GM12864 (cell line): ENCODE data around the gene SCNN1A.
A peak's percentile ranks its signal among the peaks of the same experiment; 100 is the strongest.

ENCODE experiments used
- DNase-seq: peaks from one replicate; pipeline ENCODE4 v3.0.0-alpha.2; 2011; ENCODE audit warnings: low read depth
- H3K4me3 ChIP-seq: 2 replicates; pipeline ENCODE4 v1.5.1; 2011; ENCODE audit warnings: mild to moderate bottlenecking, low read depth, low read length, control low read depth
- CTCF ChIP-seq: IDR thresholded peaks from 2 replicates; pipeline ENCODE4 v1.5.1; 2011; ENCODE audit warnings: low read depth, mild to moderate bottlenecking, moderate library complexity, low read length, control low read depth, inconsistent platforms; ENCODE audit errors: missing control alignments

SCNN1A gene

DNA sequence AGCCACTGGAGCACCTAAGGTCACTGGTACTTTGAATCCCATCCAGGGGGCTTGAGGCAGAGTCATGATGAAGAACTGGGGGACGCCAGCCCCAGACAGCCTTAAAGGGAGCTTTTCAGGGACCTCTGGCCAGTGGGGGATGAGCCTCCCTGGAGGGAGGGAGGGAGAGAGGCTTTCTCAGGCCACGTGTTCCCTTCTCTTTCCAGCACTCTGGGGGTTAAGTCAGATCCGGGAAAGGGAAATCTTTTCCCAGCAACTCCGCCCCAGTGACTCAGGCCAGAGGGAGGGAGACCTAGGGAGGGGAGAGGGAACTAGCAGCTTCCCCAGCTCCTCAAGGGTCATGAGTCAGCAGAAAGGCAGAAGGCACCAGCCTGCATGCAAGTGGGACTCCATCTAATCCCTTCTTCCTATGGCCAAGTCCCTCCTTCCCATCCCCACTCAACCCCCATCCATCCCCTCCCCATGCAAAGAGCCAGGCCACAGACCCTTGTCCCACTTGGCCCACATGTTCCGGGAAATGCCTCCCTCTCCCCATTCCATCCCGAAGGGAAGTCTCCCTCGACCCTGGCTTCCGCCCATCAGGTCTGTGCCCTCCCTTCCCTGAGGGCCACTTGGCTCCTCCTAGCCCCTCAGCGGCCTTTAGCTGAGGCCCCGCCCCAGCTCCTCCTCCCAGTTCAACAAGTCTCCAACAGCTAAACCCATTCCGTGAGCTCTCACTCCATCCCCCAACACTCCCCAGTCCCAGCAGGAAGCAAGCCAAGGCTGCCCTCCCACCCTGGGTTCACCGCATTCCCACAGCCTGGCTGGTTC, 39.1 kb downstream of the SCNN1A start:
- no peak overlapping the region; the same call in 1 of the 2 replicates for H3K4me3 ChIP-seq
- TF ChIP-seq CTCF = no peak
- DNase-seq = no peak

DNA sequence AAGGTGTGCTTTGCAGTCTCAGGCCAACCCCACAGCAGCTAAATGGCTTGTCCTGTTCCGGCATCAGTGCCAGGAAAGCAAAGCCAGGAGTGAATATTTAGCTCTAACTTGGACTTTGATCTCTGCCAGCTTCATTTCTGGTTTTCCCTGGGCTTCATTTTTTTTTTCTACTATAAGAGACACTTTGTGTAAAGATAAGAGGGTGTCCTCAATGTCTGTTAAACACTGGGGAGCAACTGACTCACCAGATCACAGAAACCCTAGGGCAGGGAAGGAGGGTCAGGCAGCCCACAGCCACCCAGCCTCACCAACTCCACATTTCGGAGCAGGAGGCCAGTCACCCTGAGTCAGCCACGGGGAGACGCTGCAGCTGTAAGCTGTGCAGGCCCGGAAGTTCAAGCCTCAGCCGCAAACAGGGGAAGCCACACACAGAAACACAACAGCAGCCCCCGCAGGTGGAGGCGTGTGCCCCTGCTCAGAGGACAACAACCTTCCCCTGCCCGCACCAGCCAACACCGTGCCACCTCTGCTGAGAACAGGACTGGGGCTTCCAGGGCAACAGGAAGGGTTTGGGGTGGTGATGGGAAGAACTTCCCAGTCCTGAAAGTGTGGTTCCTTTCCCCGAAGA, 39.8 kb downstream of the SCNN1A start:
- DNase-seq = peak; percentile 51
- H3K4me3 ChIP-seq = no peak overlapping the region; the same call in 1 of the 2 replicates
- peak; percentile 68 for TF ChIP-seq CTCF

DNA sequence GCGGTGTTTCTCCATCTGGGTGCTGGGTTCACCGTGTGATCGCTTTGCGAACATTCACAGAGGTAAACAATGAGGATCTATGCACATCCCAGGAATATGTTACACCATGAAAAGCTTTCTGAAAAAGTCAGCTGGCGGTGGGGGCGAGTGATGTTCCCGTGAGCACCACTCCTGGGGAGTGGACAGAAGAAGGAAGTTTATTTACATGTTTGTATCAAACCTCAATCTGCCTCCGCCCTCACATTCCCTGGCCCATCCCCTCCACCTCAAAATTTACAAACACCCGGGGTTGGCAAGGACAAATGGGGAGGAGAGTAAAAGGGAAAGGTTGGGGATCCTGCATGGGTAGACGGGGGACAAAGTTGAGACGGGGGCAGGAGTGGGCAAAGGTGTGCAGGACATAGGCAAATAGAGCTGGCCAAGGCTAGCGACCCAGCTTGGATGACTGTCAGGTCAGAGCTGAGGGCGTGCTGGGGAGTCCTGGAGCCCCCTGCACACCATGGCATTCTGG, 40.4 kb downstream of the SCNN1A start:
- DNase-seq = no peak
- no peak for TF ChIP-seq CTCF
- no peak overlapping the region for H3K4me3 ChIP-seq

- DNase-seq = no peak
- H3K4me3 ChIP-seq = no peak overlapping the region
- TF ChIP-seq CTCF = no peak
Observed at GRCh38 chr12:6334359-6334758, 41.0 kb downstream of the SCNN1A start.

GRCh38 chr12:6333566-6333965, 41.8 kb downstream of the SCNN1A start:
- TF ChIP-seq CTCF = no peak
- DNase-seq = no peak
- no peak overlapping the region for H3K4me3 ChIP-seq

- DNase-seq = no peak
- H3K4me3 ChIP-seq = no peak overlapping the region
- no peak for TF ChIP-seq CTCF
Observed at GRCh38 chr12:6333029-6333428, 42.3 kb downstream of the SCNN1A start.

DNA sequence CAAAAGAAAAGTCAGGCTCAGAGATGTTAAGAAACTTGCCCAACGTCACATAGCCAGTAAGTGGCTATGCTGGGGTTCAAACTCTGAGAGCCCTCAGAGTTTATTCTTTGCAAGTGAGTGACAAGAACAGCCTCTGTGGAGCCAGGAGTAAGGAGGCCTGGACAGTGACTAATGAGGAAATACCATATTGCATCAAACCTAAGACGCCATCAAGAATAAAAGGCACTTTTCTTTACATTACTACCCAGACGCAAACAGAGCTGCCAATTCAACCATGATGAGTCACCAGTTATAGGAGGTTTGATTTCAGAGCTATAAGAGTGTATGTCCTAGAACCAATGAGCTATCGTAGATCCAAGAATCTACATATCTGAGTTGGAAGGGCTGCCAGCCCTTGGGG, 42.9 kb downstream of the SCNN1A start:
- DNase-seq = no peak
- no peak for TF ChIP-seq CTCF
- no peak overlapping the region for H3K4me3 ChIP-seq
